Neural cell (in vitro differentiated cells): ENCODE results near the gene FKBP4. TPM values are rescaled to one million over a fixed set of nuclear protein-coding genes. Genes with fewer than 3 reads are reported as not detected.

Source experiments
- H2AFZ ChIP-seq: fragments of 200-600, 300-800 bp; sonication (generic), shearing (Covaris generic); 2 replicates; pipeline ENCODE4 v1.6.0; 2014; ENCODE audit warnings: low read depth, mild to moderate bottlenecking, antibody characterized with exemption, low read length, moderate library complexity
- H3F3A ChIP-seq: fragments of 200-600 bp; shearing (Covaris generic); 2 replicates; pipeline ENCODE4 v1.6.1; 2016; ENCODE audit warnings: mild to moderate bottlenecking, moderate library complexity, mixed read lengths, antibody characterized with exemption, low read length; ENCODE audit not compliant: insufficient read depth, poor library complexity, severe bottlenecking
- H3K27ac ChIP-seq: fragments of 200-600, 300-800 bp; sonication (generic), shearing (Covaris generic); 2 replicates; pipeline ENCODE4 v1.5.1; 2014; ENCODE audit warnings: mild to moderate bottlenecking, low read length, moderate library complexity
- H3K27me3 ChIP-seq: fragments of 300-800, 200-600 bp; sonication (generic), shearing (Covaris generic); 2 replicates; pipeline ENCODE4 v1.6.0; 2014; ENCODE audit warnings: mild to moderate bottlenecking, low read depth, low read length, moderate library complexity; ENCODE audit not compliant: insufficient read depth
- H3K36me3 ChIP-seq: fragments of 300-800, 200-600 bp; sonication (generic), shearing (Covaris generic); 2 replicates; pipeline ENCODE4 v1.5.1; 2014; ENCODE audit warnings: mild to moderate bottlenecking, antibody characterized with exemption, low read length, moderate library complexity; ENCODE audit not compliant: insufficient read depth
- H3K4me2 ChIP-seq: fragments of 300-800, 200-600 bp; sonication (generic), shearing (Covaris generic); 2 replicates; pipeline ENCODE4 v1.6.0; 2014; ENCODE audit warnings: mild to moderate bottlenecking, low read length
- H3K4me3 ChIP-seq: fragments of 300-800, 200-600 bp; sonication (generic), shearing (Covaris generic); 2 replicates; pipeline ENCODE4 v1.5.1; 2014; ENCODE audit warnings: mild to moderate bottlenecking, low read length, moderate library complexity
- H3K79me2 ChIP-seq: fragments of 200-600 bp; shearing (Covaris generic); replicated peaks from 2 replicates; pipeline ENCODE4 v1.6.0; 2014; ENCODE audit warnings: mild to moderate bottlenecking, low read length, moderate library complexity; ENCODE audit not compliant: insufficient read depth
- H3K9ac ChIP-seq: fragments of 300-800, 200-600 bp; sonication (generic), shearing (Covaris generic); 2 replicates; pipeline ENCODE4 v1.6.1; 2016; ENCODE audit warnings: mild to moderate bottlenecking, low read length, mixed read lengths
- H3K9me2 ChIP-seq: fragments of 200-600 bp; shearing (Covaris generic); 2 replicates; pipeline ENCODE4 v1.6.1; 2016; ENCODE audit warnings: mild to moderate bottlenecking, low read length, mixed read lengths; ENCODE audit not compliant: insufficient read depth
- H3K9me3 ChIP-seq: fragments of 200-600, 300-800 bp; sonication (generic), shearing (Covaris generic); 2 replicates; pipeline ENCODE4 v1.6.1; 2016; ENCODE audit warnings: mild to moderate bottlenecking, mixed run types, low read length, moderate library complexity, mixed read lengths
- H4K20me1 ChIP-seq: fragments of 200-600 bp; shearing (Covaris generic); 2 replicates; pipeline ENCODE4 v1.6.1; 2016; ENCODE audit warnings: mild to moderate bottlenecking, mixed run types; ENCODE audit not compliant: insufficient read depth
- CTCF ChIP-seq: fragments of 450-650 bp; IDR thresholded peaks from 2 replicates; pipeline ENCODE4 v1.5.1; 2014; ENCODE audit warnings: antibody characterized with exemption, mild to moderate bottlenecking, moderate library complexity; ENCODE audit not compliant: poor library complexity, severe bottlenecking
- EP300 ChIP-seq: fragments of 450-650 bp; conservative IDR thresholded peaks from 2 replicates; pipeline ENCODE4 v1.6.1; 2014; ENCODE audit warnings: antibody characterized with exemption, mild to moderate bottlenecking, moderate library complexity; ENCODE audit not compliant: poor library complexity, severe bottlenecking
- EZH2 ChIP-seq: fragments of 200-600, 300-800 bp; shearing (Covaris generic), sonication (generic); IDR thresholded peaks from 2 replicates; pipeline ENCODE4 v1.6.1; 2014; ENCODE audit warnings: antibody characterized with exemption, low read length, borderline replicate concordance, mild to moderate bottlenecking; ENCODE audit not compliant: insufficient read depth, poor library complexity, severe bottlenecking
- MXI1 ChIP-seq: fragments of 450-650 bp; conservative IDR thresholded peaks from 2 replicates; pipeline ENCODE4 v1.6.1; 2014; ENCODE audit warnings: antibody characterized with exemption, mild to moderate bottlenecking; ENCODE audit not compliant: poor library complexity, severe bottlenecking
- POLR2AphosphoS5 ChIP-seq: IDR thresholded peaks from 2 replicates; pipeline ENCODE4 v1.6.1; 2012
- RAD21 ChIP-seq: fragments of 450-650 bp; conservative IDR thresholded peaks from 2 replicates; pipeline ENCODE4 v1.6.1; 2014; ENCODE audit warnings: antibody characterized with exemption, mild to moderate bottlenecking, moderate library complexity
- REST ChIP-seq: IDR thresholded peaks from 2 replicates; pipeline ENCODE4 v1.6.1; 2012; ENCODE audit warnings: borderline replicate concordance
- SMC3 ChIP-seq: fragments of 450-650 bp; conservative IDR thresholded peaks from 2 replicates; pipeline ENCODE4 v1.6.1; 2014; ENCODE audit warnings: antibody characterized with exemption, mild to moderate bottlenecking, moderate library complexity; ENCODE audit not compliant: poor library complexity
- TAF1 ChIP-seq: IDR thresholded peaks from 2 replicates; pipeline ENCODE4 v1.6.1; 2012; ENCODE audit warnings: low read depth
- polyA plus RNA-seq: library from polyadenylated mRNA; depleted of rRNA; stranded (reverse); fragments of >200 nt; gene quantifications from 2 replicates; pipeline ENCODE4 v1.2.3, GENCODE V29; 2014

Gene FKBP4
- polyA plus RNA-seq, 1 donor from 2014 or later = 102 TPM

GRCh38 chr12:2834581-2835491, 40.1 kb downstream of the FKBP4 start, which contains the start of gene NRIP2:
TSS of gene NRIP2 (minus strand) at chr12:2835035. CDS start at chr12:2834983, 52 bp downstream.
- TF ChIP-seq REST (peak; percentile 20), CTCF (no peak)
- H3F3A ChIP-seq = no peaks in the 10 kb centered on the region
- H3K4me3 ChIP-seq = no peak within 1 kb of the TSS
- H3K36me3 ChIP-seq = no peaks in the 10 kb centered on the region
- no peaks in the 10 kb centered on the region for H3K9me3 ChIP-seq
- H4K20me1 ChIP-seq = no peaks in the 10 kb centered on the region
- no peaks in the 10 kb centered on the region for H3K79me2 ChIP-seq
- H3K9me2 ChIP-seq = no peaks in the 10 kb centered on the region
- no peak within 1 kb of the TSS for H3K9ac ChIP-seq
- no peak within 1 kb of the TSS for H3K27ac ChIP-seq
- H3K4me2 ChIP-seq = no peak within 1 kb of the TSS
- no peaks in the 10 kb centered on the region for H3K27me3 ChIP-seq
- H2AFZ ChIP-seq = no peak within 1 kb of the TSS

GRCh38 chr12:2835691-2836403, 41.1 kb downstream of the FKBP4 start:
- TF ChIP-seq SMC3 (no peak), RAD21 (no peak), EZH2 (no peak), POLR2AphosphoS5 (no peak), TAF1 (no peak), REST (no peak), MXI1 (no peak), CTCF (no peak), EP300 (no peak)
- Histone ChIP-seq H3K9ac (no peak overlapping the region), H3K36me3 (no peaks in the 10 kb centered on the region), H3K27me3 (no peaks in the 10 kb centered on the region), H3K9me2 (no peaks in the 10 kb centered on the region), H3K4me3 (no peak overlapping the region), H4K20me1 (no peaks in the 10 kb centered on the region), H3K79me2 (no peaks in the 10 kb centered on the region), H2AFZ (no peak overlapping the region), H3K27ac (no peak overlapping the region), H3K4me2 (no peak overlapping the region), H3F3A (no peaks in the 10 kb centered on the region), H3K9me3 (no peaks in the 10 kb centered on the region)
